ENCODE results near the gene TMEM74B.
"Not testable (repeated sequence)": the region's sequence is repeated elsewhere in the genome, so short reads cannot be mapped to it uniquely, and the experiment has no call there.

TMEM74B gene
- total RNA-seq: 0 reads per million in 2 donors

DNA sequence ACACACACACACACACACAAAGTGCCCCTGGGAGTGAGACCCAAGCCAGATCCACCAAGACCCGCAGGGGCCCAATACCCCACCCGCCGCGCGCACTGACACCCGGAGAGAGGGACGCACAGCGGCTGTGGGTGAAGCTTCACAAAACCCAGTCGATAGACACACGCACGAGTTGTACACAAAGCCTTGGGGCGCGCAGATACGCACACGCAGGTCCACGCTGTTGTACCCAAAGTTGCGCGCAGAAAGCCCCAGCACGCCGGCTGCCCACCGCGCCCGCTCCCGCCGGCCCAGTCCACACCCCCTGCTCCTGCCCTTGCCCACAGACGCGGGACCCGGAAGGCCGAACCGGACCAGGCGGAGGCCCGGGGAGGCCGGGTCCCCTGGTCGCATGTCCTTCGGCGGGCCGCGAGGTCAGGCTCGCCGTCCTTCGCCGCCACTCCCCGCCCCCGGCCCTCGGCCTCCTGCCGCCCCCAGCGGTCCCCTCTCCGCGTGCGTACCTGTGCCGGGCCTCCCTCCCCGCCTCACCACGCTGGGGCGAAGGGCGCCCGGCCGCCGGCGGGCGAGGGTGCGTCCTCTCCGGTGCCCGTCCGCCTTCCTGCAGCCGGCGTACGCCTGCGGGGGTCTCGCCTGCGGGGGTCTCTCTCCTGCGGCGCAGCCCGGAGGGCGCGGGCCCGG is at the start of gene TMEM74B:
TMEM74B (minus strand) TSS at position 344 of the 678 bp plus-strand sequence. CDS start 1,180 bp downstream, outside the sequence.
- DNase-seq: no peak

DNA sequence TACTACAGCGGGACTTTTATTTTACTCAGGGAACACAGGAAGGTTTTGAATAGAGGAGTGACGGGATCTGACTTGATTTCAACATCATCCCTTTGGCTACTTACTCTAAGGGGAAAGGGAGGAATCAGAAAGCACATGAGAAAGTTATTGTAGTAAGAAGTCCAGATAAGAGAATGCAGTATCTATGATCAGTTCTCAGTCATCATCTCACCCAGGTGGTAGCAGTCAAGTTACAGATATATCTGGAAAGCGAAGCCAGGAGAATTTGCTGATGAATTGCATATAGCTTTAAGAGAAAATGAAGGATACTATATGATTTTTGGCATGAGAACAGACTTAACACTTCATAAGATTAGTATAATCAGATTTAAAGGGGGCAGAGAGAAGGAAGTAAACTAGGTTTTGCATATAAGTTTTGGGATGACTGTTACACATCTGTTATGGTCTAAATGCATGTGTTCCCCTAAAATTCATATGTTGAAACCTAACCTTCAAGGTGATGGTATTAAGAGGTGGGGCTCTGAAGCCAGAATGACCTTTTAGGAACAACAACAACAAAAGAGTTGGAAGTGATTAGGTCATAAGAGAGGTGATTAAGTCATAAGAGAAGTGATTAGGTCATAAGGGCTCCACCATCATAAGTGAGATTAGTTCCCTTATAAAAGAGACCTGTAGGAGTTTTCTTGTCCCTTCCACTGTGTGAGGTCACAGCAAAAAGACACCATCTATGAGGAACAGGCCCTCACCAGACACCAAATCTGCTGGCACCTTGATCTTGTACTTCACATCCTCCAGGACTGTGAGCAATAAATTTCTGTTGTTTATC is 47.7 kb upstream of the TMEM74B start:
- DNase-seq: no peak

DNA sequence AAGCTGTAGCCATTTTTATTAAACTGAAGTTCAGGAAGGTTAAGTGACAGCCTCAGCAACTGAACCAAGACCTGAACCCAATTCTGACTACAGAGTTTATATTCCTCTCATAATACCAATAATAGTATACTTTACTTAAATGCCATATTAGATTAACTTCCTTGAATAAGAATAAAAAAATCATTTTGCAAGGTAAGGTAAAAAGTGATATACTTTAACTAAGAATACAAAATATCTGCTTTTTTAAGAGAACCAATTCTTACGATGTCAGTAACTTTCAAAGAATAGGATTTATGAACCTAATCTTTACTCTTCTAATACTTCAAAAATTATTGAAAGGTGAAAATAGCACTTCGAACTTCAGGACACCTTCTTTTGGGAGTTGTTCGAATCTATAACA is 44.8 kb upstream of the TMEM74B start:
- DNase-seq: no peak

DNA sequence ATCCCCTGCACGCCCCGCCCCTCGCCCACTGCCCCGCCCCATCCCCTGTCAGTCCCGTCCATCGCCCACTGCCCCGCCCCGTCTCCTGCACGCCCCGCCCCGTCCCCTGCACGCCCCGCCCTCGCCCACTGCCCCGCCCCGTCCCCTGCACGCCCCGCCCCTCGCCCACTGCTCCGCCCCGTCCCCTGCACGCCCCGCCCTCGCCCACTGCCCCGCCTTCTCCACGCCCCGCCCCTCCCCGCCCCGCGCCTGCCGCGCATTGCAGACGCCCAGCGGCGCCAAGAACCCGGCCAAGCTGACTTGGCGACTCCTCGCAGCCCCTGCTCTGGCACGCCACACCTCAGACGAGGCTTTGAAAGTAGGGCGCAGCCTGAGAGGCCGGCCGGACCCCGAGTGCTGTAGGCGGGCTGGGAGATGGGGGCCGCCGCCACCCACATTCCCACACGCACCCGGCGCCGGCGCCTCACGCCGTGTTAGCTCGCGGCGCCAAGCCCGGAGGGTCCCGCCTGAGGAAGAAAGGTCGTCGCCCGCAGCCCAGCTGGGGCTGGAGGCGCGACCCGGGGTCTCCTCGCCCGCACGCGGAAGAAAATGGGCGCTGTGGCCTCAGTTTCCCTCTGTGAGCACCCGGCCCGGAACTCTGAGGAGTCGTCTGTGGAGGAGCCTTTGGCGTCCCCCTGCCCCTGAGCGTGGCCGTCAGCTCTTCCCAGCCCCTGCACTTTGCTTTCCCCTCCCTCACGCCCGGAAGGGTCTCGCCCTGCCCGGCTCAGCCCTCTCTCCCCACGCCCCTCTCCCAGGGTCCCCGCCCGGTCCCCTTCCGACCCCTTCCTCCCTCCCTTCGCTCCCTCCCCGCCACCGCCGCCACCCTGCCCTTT is 41.2 kb upstream of the TMEM74B start, which contains the start of gene RAD21L1:
RAD21L1 (plus strand) TSS at position 262 of the 872 bp plus-strand sequence. CDS start 2,410 bp downstream, outside the sequence.
- peak; percentile 85 for DNase-seq

DNA sequence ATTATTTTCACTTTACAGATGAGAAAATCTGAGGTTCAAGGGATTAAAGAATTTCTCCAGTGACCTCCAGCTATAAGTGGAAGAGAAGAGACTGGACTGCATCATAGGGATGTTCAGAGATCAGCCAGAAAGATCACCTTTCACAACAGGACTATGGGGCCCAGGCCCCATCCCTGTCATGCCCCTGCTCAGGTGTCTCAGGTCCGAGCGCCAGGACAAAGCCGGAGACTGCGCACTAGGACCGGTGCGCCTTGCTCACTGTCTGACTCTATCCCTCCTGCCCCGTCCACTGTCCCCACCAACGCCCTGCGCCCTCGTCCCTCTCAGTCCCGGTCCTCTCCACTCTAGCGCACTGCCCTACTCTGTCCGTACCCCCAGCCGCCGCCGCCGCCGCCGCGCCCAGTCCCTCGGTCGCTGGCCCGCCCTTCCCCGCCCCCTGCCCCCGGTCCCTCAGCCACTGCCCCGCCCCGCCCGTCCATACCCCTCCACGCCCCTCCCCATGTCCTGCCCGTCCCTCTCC is 40.5 kb upstream of the TMEM74B start:
- DNase-seq: no peak

DNA sequence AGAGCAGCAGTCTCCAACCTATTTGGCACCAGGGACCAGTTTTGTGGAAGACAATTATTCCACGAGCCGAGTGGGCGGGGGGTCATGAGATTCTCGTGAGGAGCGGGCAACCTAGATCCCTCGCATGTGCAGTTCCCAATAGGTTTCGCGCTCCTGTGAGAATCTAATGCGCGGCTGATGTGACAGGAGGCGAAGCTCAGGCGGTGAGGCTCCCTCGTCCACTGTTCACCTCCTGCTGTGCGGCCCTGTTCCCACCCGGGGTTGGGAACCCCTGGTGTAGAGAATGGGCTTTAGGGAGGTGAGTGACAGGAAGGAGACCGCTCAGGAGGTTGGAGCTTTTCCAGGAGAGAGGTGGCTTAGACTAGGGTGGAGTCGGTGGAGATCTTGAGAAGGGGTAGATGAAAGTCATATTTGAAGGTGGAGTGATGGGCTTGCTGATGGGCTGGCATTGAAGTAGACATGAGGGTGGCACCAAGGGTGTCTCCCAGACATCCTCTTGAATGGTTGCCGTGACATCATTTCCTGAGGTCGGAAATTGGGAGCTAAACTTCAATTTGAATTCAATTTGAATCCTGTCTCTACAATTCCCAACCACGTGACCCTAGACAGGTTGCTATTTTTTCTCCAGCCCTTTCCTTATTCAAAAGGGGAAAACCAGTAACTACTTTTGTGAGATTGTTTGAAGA is 39.6 kb upstream of the TMEM74B start:
- DNase-seq: no peak

DNA sequence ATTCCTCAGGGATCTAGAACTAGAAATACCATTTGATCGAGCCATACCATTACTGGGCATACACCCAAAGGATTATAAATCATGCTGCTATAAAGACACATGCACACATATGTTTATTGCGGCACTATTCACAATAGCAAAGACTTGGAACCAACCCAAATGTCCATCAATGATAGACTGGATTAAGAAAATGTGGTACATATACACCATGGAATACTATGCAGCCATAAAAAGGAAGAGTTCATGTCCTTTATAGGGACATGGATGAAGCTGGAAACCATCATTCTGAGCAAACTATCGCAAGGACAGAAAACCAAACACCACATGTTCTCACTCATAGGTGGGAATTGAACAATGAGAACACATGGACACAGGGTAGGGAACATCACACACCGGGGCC is 38.0 kb upstream of the TMEM74B start:
- DNase-seq: not testable (repeated sequence)

DNA sequence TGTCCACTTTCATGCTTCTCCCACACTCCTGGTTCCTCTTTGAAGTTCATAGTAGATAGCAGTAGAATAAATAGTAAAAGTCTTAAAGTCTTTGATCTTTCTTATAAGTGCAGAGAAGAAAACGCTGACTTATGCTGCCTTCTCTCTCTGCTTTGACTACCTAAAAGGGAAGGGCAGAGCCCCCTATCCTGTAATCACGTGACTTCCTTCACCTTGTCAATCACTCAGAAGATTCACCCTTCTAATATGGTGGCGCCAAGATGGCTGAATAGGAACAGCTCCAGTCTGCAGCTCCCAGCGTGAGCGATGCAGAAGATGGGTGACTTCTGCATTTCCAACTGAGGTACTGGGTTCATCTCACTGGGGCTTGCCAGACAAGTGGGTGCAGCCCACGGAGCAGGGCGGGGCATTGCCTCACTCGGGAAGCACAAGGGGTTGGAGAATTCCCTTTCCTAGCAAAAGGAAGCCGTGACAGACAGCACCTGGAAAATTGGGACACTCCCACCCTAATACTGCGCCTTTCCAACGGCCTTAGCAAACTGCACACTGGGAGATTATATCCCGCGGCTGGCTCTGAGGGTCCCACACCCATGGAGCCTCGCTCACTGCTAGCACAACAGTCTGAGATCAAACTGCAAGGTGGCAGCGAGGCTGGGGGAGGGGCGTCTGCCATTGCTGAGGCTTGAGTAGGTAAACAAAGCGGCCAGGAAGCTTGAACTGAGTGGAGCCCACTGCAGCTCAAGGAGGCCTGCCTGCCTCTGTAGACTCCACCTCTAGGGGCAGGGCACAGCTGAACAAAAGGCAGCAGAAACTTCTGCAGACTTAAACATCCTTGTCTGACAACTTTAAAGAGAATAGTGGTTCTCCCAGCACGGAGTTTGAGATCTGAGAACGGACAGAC is 32.0 kb upstream of the TMEM74B start:
- DNase-seq: not testable (repeated sequence)

DNA sequence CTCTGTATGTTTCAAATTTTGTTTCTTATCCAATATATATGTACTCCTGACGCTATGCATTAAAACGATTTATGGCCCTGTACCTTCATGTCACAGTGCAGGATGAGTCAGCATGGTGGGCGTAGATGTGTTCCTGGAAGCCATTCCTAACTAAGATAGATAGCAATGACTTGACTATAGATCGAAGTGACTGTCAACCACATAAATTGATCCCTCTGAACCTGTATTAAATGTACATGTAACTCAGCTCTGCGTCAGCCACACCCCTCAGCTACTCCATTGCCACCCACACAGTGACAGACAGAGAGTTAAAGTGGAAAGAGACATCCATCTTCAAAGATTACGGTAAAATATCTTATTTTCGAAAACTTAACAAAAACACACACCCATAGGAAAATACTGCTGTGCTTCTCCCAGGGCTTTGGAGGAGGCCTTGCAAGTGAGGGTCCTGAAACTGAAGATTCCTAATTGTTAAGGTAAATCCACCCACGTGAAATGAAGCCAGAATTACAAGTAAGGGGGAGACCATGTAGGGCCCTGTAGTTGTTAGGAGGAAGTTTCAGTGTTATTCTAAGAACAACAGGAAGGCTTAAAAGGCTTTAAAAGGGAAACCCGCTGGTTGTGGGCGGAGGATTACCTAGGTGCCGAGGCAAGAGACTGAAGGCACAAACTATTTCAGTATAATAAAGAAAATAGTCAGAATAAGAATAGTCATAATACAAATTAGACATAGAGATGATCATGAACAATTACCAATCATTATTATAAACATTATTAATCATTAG is 30.8 kb upstream of the TMEM74B start:
- no peak for DNase-seq

DNA sequence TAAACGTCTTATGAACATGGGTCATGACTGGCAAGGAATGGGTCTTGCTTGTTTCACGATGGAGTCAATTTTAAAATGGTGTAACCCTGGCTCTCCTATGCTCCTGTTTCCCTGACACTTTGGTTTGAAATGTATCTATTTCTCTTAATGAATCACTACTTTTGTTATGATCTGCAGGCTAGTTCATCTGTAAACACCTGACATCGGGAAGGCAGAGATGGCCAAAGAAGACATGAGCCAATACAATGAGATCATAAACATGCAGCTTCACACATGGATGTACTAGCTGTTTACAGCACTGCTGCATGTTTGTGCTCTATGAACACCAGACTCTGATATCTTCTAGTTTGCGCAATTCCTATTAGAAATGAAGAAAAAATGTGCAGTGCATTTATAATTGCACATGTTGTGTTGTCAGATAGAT is 30.1 kb upstream of the TMEM74B start:
- no peak for DNase-seq

DNA sequence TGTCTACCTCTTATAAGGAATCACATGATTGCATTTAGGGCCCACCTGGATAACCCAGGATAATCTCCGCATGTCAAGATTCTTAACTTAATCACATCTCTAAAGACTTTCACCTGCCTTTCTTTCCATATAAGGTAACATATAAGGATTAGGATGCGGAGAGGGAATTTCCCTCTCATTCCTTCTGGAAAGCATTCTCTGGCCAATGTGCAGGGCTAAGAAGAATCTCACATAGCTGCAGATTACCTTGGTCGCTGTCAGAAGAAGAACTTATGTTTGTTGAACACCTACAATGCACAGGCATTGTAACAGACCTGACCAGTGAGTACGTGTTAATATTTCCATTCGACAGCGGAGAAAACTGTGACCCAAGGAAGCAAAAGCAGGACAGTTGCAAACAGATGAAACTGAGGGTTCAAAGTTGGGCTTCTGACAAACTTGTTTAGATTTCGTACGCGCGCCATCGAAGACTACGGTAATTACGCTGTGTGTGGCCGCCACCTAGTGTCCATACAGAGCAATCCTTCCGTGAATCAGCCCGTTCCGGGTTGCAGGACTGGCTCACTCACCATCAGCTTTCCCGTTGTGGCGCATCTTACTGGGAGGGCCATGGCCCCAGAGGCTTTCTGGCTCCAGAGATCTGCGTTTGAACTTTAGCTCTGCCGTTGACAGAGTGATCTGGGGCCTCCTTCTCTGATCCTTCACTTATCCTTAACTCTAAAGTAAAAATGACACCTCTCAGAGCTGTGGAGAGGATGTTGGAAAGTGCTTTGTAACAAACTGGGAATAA is 28.0 kb upstream of the TMEM74B start:
- DNase-seq: peak; percentile 48

DNA sequence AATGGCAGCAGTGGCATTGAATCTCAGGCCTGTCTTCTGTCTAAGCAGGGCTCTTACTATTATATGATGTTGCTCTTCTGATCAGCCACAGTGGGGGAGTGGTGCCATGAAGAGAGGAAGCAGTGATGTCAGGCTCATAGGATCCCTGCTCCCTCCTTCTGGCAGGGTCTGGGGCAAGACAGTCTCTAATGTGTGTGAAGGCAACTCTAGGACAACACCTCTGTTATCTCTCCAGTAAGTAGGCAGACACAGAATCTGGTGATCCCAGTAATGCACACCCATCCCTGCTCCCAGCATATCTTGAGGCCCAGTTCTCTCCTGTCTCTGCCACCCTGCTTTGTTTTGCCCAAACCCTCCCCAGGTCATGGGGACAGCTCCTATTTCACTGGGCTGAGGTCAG is 27.2 kb upstream of the TMEM74B start:
- DNase-seq: no peak

DNA sequence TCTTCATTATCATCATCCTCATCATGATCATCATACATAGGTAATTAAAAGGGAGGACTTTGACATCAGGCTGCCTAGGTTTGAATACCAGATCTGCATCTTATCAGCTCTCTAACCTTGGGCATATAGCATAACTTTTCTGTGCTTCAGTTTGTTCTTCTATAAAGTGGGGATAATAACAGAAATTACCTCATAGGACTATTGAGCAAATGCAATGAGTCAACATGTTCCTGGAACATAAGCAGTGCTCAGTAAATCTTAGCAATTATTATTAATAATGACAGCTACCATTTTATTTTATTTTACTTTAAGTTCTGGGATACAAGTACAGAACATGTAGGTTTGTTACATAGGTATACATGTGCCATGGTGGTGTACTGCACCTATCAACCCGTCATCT is 25.7 kb upstream of the TMEM74B start:
- DNase-seq: no peak

DNA sequence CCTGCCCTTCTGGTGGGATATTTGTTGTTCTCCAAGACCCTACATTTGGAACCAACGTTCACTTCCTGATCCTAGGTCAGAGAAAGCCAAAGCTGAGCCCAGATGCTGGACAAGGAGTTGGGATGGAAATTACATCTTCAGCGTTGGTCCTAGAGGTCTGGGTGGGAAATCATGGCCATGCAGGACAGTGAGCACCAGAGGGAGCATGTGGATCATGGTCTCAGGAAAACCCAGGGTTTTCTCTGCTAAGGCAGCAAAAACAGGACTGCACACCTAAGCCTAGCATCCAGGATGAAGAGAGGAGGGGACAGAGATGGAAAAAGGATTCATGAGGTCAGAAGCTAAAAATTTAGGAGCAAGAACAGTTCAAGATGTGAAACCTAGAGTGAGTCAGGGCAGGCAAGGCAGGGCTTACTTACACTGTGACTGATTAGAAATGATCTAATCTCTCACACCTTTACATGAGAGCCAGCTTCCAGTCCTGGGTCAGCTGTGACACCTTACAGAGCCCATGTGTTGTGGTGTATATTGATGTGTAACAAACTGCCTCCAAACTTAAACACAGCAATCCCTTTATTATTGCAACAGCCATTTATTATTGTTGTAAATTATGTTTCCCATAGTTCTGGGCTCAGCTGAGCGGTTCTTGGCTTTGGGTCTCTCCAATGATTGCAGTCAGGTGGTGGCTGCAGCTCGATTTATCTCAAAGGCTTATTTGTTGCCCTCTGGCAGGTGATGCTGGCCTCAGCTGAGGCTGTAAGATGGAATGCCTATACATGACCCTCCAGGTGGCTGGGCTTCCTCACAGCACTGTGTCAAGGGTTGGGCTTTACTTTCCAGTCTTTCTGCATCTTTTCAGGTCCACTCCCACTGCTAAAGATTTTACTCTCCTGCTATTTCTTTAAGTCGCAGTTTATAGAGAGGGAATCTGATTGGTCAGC is 24.9 kb upstream of the TMEM74B start:
- DNase-seq: no peak

DNA sequence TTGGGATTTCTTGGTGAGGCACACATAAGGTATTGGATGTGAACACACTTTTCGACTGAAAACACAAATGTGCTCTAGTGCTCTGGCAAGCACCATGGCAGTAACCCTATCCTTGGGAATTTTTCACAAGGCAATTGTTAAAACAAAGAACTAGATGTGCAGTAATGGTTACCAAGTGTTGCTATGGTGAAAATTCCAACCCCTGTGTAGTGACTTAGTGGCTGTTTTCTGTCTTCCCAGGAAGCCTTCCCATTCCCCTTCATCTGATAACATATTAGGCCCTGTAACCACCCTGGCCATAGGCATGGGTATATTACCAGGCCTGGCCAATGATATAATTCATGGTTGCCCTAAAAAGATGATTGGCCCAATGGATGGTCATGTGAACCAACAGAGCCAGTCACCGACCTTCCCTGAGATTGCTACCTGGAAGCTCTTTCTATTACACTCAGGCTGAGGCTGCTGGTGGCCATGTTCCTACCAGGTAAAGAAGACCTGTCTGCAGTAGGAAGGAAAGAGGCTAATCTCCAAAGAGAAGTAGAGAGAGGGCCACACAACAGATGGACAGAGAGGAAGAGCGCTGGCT is 22.6 kb upstream of the TMEM74B start:
- DNase-seq: no peak

DNA sequence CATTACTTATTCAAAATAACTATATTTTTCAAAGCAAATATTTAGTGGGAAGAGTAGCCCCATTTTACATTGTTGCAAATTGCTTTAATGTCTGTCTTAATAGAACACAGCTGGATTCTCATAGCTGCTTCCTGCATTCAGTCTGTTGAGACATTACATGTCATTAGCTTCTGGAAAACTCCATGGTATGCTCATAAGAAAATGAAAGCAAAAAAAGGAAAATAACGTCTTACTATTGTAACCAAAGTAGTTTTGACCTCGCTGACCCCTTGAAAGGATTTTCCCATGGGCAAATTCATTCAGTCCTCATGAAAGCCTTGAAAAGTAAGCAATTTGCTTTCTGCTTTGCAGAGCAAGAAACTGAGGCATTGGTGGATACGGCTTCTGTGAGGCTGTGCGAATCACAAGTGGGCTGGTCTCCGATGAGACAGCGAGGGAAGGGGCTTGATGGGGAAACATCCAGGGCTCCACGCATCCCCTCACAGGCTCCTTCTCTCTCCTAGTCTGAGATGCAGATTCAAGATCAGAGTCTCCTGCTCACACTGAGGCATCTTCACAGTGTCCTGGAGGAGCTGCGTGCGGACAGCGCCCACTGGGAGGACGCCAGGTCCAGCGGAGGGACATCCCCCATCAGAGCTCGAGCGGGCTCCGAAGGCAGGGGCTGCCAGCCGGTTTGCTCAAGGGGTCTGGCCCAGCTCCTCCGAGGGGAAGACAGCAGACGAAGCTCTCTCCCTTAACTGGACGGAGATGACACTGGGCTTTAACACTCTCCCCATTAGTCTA is 21.8 kb upstream of the TMEM74B start:
- DNase-seq: no peak

DNA sequence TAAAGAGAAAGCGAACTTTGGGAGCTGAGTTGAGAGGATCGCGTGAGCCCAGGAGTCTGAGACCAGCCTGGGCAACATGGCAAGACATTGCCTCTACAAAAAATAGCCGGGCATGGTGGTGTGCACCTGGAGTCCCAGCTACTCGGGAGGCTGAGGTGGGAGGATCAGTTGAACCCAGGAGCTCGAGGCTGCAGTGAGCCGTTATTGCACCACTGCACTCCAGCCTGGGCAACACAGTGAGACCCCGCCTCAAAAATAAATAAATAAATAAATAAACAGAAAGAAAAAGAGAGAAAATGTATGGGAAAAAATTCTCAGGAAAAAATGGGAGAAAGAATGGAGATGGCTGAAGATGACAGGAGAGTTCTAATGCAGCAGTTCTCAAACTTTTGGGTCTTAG is 21.0 kb upstream of the TMEM74B start:
- DNase-seq: no peak

Data from T-helper 9 cell (primary cell).